ENCODE measurements around the gene HGS. TPM values are rescaled to one million over a fixed set of nuclear protein-coding genes. Genes with fewer than 3 reads are reported as not detected.

HGS gene
- total RNA-seq, 2 donors from 2014 or later, result 60.7 to 66.9 TPM

DNA sequence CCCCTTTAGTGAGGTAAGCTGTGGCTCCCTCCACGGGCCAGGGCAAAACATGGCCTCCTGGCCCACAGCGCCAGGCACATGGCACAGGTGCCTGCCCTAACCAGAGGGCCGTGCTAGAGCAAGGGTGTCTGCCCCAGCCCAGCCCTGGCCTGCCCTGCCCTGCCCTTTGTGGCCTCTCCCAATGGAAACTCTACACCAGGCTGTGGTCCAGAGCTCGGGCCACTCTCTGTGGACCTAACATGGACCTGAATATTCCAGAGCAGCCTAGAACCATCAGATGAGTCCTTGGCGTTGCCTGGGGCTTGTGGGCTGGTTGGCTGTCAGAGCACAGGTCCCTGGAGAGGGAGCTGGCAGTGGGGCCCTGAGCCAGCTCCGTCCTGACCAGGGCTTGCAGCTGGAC, 11.4 kb downstream of the HGS start:
- no peak for DNase-seq
- intact Hi-C loops (cut with DNase I), result loop anchor here (10.0 kb wide), 1 partner anchor 420 kb away; no protein-coding TSS in a partner anchor
- ATAC-seq, result no peak
- 40 to 95% methylated on average over 1 to 6 of the region's 6 CpGs for WGBS, 2 donors
- Histone ChIP-seq H3K4me1 (no peaks in the 10 kb centered on the region), H3K4me3 (no peak overlapping the region), H3K27me3 (no peaks in the 10 kb centered on the region), H3K27ac (no peak overlapping the region), H3K9me3 (no peaks in the 10 kb centered on the region), H3K36me3 (replicated peaks in 1 of 2; ENCODE audit: insufficient read depth in 1 of 2, low read depth in 2 of 2) (peaks cover 9 to 49% of the 10 kb centered on the region in 2 donors)
- TF ChIP-seq POLR2A (IDR thresholded peaks at IDR 0.05), result no peak
- TF ChIP-seq, protein P1, sequence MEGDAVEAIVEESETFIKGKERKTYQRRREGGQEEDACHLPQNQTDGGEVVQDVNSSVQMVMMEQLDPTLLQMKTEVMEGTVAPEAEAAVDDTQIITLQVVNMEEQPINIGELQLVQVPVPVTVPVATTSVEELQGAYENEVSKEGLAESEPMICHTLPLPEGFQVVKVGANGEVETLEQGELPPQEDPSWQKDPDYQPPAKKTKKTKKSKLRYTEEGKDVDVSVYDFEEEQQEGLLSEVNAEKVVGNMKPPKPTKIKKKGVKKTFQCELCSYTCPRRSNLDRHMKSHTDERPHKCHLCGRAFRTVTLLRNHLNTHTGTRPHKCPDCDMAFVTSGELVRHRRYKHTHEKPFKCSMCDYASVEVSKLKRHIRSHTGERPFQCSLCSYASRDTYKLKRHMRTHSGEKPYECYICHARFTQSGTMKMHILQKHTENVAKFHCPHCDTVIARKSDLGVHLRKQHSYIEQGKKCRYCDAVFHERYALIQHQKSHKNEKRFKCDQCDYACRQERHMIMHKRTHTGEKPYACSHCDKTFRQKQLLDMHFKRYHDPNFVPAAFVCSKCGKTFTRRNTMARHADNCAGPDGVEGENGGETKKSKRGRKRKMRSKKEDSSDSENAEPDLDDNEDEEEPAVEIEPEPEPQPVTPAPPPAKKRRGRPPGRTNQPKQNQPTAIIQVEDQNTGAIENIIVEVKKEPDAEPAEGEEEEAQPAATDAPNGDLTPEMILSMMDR (IDR thresholded peaks at IDR 0.05), result no peak

DNA sequence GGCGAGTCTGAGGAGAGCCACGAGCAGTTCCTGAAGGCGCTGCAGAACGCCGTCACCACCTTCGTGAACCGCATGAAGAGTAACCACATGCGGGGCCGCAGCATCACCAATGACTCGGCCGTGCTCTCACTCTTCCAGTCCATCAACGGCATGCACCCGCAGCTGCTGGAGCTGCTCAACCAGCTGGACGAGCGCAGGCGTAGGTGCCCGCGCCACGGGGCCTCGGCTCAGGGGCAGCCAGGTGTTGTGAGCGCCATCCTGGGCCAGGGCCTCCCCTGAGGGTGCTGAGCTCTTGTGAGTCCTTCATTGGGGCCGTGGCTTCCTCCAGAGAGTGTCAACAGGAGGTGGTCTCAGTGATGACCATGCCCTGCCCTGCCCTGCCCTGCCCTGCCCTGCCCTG, 12.0 kb downstream of the HGS start:
- ATAC-seq, result no peak
- Histone ChIP-seq H3K9me3 (no peaks in the 10 kb centered on the region), H3K27ac (no peak overlapping the region), H3K4me3 (no peak overlapping the region), H3K27me3 (no peaks in the 10 kb centered on the region), H3K4me1 (peaks cover 4% of the 10 kb centered on the region), H3K36me3 (replicated peaks in 1 of 2; ENCODE audit: insufficient read depth in 1 of 2, low read depth in 2 of 2) (peaks cover 9 to 48% of the 10 kb centered on the region in 2 donors)
- 85 to 90% methylated on average over 11 to 22 of the region's 22 CpGs for WGBS, 2 donors
- no peak for DNase-seq
- TF ChIP-seq, protein P1 (IDR thresholded peaks at IDR 0.05), result no peak
- TF ChIP-seq POLR2A (IDR thresholded peaks at IDR 0.05), result no peak
- intact Hi-C loops (cut with DNase I), result loop anchor here (10.0 kb wide), 1 partner anchor 421 kb away; no protein-coding TSS in a partner anchor

DNA sequence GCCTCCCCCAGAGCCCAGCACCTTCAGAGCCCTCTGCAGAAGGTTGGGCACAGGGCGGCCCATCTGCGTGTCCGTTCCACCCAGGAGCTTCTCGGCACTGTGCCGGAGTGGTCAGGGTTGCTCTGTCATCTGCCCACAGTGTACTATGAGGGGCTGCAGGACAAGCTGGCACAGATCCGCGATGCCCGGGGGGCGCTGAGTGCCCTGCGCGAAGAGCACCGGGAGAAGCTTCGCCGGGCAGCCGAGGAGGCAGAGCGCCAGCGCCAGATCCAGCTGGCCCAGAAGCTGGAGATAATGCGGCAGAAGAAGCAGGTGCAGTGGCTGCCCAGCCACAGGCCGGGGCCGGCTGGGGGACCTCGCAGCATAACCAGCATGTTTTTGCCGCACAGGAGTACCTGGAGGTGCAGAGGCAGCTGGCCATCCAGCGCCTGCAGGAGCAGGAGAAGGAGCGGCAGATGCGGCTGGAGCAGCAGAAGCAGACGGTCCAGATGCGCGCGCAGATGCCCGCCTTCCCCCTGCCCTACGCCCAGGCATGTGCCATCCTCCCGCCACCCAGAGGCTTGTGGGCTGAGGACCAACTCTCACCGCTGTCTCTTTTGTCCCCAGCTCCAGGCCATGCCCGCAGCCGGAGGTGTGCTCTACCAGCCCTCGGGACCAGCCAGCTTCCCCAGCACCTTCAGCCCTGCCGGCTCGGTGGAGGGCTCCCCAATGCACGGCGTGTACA, 12.6 kb downstream of the HGS start:
- Histone ChIP-seq H3K4me3 (no peak overlapping the region), H3K4me1 (peaks cover 9% of the 10 kb centered on the region), H3K9me3 (no peaks in the 10 kb centered on the region), H3K36me3 (replicated peaks in 1 of 2; ENCODE audit: insufficient read depth in 1 of 2, low read depth in 2 of 2) (peaks cover 9 to 43% of the 10 kb centered on the region in 2 donors), H3K27me3 (no peaks in the 10 kb centered on the region), H3K27ac (no peak overlapping the region)
- DNase-seq, result no peak
- TF ChIP-seq POLR2A (IDR thresholded peaks at IDR 0.05), result no peak
- TF ChIP-seq, protein P1 (IDR thresholded peaks at IDR 0.05), result no peak
- ATAC-seq, result no peak
- WGBS, 2 donors, result 91 to 95% methylated on average over 22 to 25 of the region's 40 CpGs
- intact Hi-C loops (cut with DNase I), result loop anchor here (10.0 kb wide), 1 partner anchor 422 kb away; no protein-coding TSS in a partner anchor

DNA sequence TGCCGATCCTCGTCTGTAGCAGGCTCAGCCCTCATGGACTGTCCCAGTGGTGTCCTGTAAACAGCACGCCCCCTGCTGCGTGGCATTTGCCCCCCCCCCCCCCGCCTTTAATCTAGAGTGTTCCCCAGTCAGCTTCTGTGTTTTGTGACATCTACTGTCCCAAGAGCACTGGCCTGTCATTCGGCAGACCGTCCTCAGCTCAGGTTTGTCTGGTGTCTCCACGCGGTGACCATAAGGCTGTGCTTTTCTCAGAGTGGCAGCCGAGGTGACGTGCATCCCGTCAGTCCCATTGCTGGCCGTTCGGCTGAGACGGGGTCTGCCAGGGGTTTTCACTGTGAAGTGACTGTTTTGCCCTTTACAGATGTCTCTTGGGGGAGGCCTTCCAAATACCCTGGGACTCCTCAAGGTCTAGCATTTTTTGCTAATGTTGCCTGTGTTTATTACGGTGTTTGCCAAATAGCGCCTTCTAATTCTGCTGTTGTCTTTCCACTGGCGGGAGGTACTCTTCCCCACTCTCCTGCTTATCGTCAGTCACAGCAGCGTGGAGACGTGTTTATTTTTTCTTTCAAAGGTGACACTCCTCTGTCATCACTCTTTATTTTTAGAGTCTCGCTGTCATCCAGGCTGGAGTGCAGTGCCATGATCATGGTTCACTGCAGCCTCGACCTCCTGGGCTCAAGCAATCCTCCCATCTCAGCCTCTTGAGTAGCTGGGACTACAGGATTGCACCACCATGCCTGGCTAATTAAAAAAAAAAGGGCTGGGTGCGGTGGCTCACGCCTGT, 13.6 kb downstream of the HGS start:
- Histone ChIP-seq H3K4me1 (peaks cover 20% of the 10 kb centered on the region), H3K27me3 (no peaks in the 10 kb centered on the region), H3K36me3 (replicated peaks in 1 of 2; ENCODE audit: insufficient read depth in 1 of 2, low read depth in 2 of 2) (peaks cover 9 to 35% of the 10 kb centered on the region in 2 donors), H3K4me3 (no peak overlapping the region), H3K9me3 (no peaks in the 10 kb centered on the region), H3K27ac (no peak overlapping the region)
- no peak for DNase-seq
- 83 to 95% methylated on average over 11 to 25 of the region's 25 CpGs for WGBS, 2 donors
- ATAC-seq, result no peak
- TF ChIP-seq, protein P1 (IDR thresholded peaks at IDR 0.05), result no peak
- no peak for TF ChIP-seq POLR2A (IDR thresholded peaks at IDR 0.05)
- intact Hi-C loops (cut with DNase I), result loop anchor here (10.0 kb wide), 1 partner anchor 423 kb away; no protein-coding TSS in a partner anchor

Measured in body of pancreas (tissue), 4 donors.